Retina (tissue), 1 donor: ENCODE measurements around the gene MYLK.

Source experiments
- DNase-seq: peaks from one replicate; pipeline ENCODE4 v3.0.0-alpha.2; 2016

Gene MYLK

GRCh38 chr3:123791073-123791370, 93.1 kb downstream of the MYLK start:
- DNase-seq = no peak

GRCh38 chr3:123790254-123791072, 93.7 kb downstream of the MYLK start:
- no peak for DNase-seq

GRCh38 chr3:123789760-123790159, 94.4 kb downstream of the MYLK start:
- no peak for DNase-seq

GRCh38 chr3:123789160-123789559, 95.0 kb downstream of the MYLK start:
- DNase-seq = no peak

- no peak for DNase-seq
Measured at GRCh38 chr3:123788710-123789109, 95.4 kb downstream of the MYLK start.

GRCh38 chr3:123787133-123787532, 97.0 kb downstream of the MYLK start:
- DNase-seq = no peak

GRCh38 chr3:123785602-123786001, 98.5 kb downstream of the MYLK start:
- no peak for DNase-seq

- DNase-seq = no peak
Measured at GRCh38 chr3:123783811-123784210, 100.3 kb downstream of the MYLK start.

GRCh38 chr3:123783050-123783689, 101.0 kb downstream of the MYLK start:
- DNase-seq = no peak

GRCh38 chr3:123782488-123782887, 101.6 kb downstream of the MYLK start:
- no peak for DNase-seq

- DNase-seq = no peak
Measured at GRCh38 chr3:123781571-123782275, 102.4 kb downstream of the MYLK start.

GRCh38 chr3:123781138-123781537, 103.0 kb downstream of the MYLK start:
- no peak for DNase-seq

GRCh38 chr3:123780656-123781055, 103.5 kb downstream of the MYLK start:
- DNase-seq = no peak

GRCh38 chr3:123779655-123780231, 104.4 kb downstream of the MYLK start:
- DNase-seq = no peak

- no peak for DNase-seq
Measured at GRCh38 chr3:123778991-123779622, 105.0 kb downstream of the MYLK start.

- DNase-seq = no peak
Measured at GRCh38 chr3:123778525-123778924, 105.6 kb downstream of the MYLK start.

- peak; percentile 81 for DNase-seq
Measured at GRCh38 chr3:123776071-123776782, 107.9 kb downstream of the MYLK start.

GRCh38 chr3:123774474-123774873, 109.7 kb downstream of the MYLK start:
- DNase-seq = no peak

- DNase-seq = peak; percentile 42
Measured at GRCh38 chr3:123773681-123774431, 110.3 kb downstream of the MYLK start.

- DNase-seq = no peak
Measured at GRCh38 chr3:123769356-123769743, 114.8 kb downstream of the MYLK start.

- no peak for DNase-seq
Measured at GRCh38 chr3:123768480-123769355, 115.4 kb downstream of the MYLK start.
